OCI-LY1 (cell line): ENCODE results near the gene NAXD.

Source experiments
- H2AFZ ChIP-seq: fragments of 200-600 bp; sonication (generic), shearing (Covaris generic); 2 replicates; pipeline ENCODE4 v1.6.0; 2014; ENCODE audit warnings: antibody characterized with exemption, mild to moderate bottlenecking, low read length
- H3F3A ChIP-seq: fragments of 200-600 bp; sonication (generic), shearing (Covaris generic); 2 replicates; pipeline ENCODE4 v1.6.0; 2014; ENCODE audit warnings: mild to moderate bottlenecking, antibody characterized with exemption, low read length, moderate library complexity; ENCODE audit not compliant: insufficient read depth
- H3K27ac ChIP-seq: fragments of 200-600 bp; sonication (generic); 2 replicates; pipeline ENCODE4 v1.5.1; 2014; ENCODE audit warnings: low read length, mixed run types, mild to moderate bottlenecking, low read depth; ENCODE audit not compliant: poor library complexity, severe bottlenecking
- H3K27me3 ChIP-seq: fragments of 200-600 bp; sonication (generic); 2 replicates; pipeline ENCODE4 v1.6.0; 2014; ENCODE audit warnings: antibody characterized with exemption, mild to moderate bottlenecking, low read length, moderate library complexity; ENCODE audit not compliant: insufficient read depth
- H3K36me3 ChIP-seq: fragments of 200-600 bp; sonication (generic); 2 replicates; pipeline ENCODE4 v1.6.1; 2014; ENCODE audit warnings: mild to moderate bottlenecking, antibody characterized with exemption, low read length, moderate library complexity, mixed read lengths; ENCODE audit not compliant: insufficient read depth
- H3K4me1 ChIP-seq: fragments of 200-600 bp; sonication (generic); 2 replicates; pipeline ENCODE4 v1.5.1; 2014; ENCODE audit warnings: mild to moderate bottlenecking, low read length, moderate library complexity; ENCODE audit not compliant: insufficient read depth, severe bottlenecking
- H3K4me2 ChIP-seq: fragments of 200-600 bp; sonication (generic), shearing (Covaris generic); 2 replicates; pipeline ENCODE4 v1.6.1; 2014; ENCODE audit warnings: low read length
- H3K4me3 ChIP-seq: fragments of 200-600 bp; sonication (generic); 2 replicates; pipeline ENCODE4 v1.5.1; 2014; ENCODE audit warnings: low read length, low read depth, mild to moderate bottlenecking, mixed read lengths; ENCODE audit not compliant: poor library complexity, severe bottlenecking
- H3K79me2 ChIP-seq: fragments of 200-600 bp; shearing (Covaris generic); 2 replicates; pipeline ENCODE4 v1.6.1; 2016; ENCODE audit warnings: mixed run types, low read length, mixed read lengths; ENCODE audit not compliant: insufficient read depth
- H3K9ac ChIP-seq: fragments of 200-600 bp; sonication (generic), shearing (Covaris generic); 2 replicates; pipeline ENCODE4 v1.6.1; 2014; ENCODE audit warnings: mild to moderate bottlenecking, low read length, mixed read lengths
- H3K9me2 ChIP-seq: fragments of 200-600 bp; sonication (generic), shearing (Covaris generic); 2 replicates; pipeline ENCODE4 v1.6.1; 2014; ENCODE audit warnings: low read depth, mild to moderate bottlenecking, low read length, mixed read lengths
- H3K9me3 ChIP-seq: fragments of 200-600 bp; shearing (Covaris generic); 2 replicates; pipeline ENCODE4 v1.6.1; 2014; ENCODE audit warnings: low read length, mixed read lengths
- H4K20me1 ChIP-seq: fragments of 200-600 bp; sonication (generic), shearing (Covaris generic); 2 replicates; pipeline ENCODE4 v1.6.0; 2016; ENCODE audit warnings: mild to moderate bottlenecking, low read length; ENCODE audit not compliant: insufficient read depth
- EZH2 ChIP-seq: fragments of 200-600 bp; sonication (generic), shearing (Covaris generic); IDR thresholded peaks from 2 replicates; pipeline ENCODE4 v1.8.0; 2017; ENCODE audit warnings: borderline replicate concordance, mixed run types, mild to moderate bottlenecking, antibody characterized with exemption, low read length, moderate library complexity, mixed read lengths
- TF ChIP-seq, protein P1 (sequence below): fragments of 200-600 bp; sonication (generic), shearing (Covaris generic); IDR thresholded peaks from 2 replicates; pipeline ENCODE4 v1.5.1; 2017; ENCODE audit warnings: mild to moderate bottlenecking, antibody characterized with exemption, low read length, moderate library complexity, mixed read lengths

NAXD gene

GRCh38 chr13:110574161-110574560, 41.2 kb upstream of the NAXD start:
- no peaks in the 10 kb centered on the region for H3F3A ChIP-seq
- no peaks in the 10 kb centered on the region; the same call in none of the 2 replicates for H3K27me3 ChIP-seq
- no peaks in the 10 kb centered on the region for H4K20me1 ChIP-seq
- no peaks in the 10 kb centered on the region for H3K36me3 ChIP-seq
- H3K4me2 ChIP-seq = no peak overlapping the region
- H3K79me2 ChIP-seq = no peaks in the 10 kb centered on the region
- no peak overlapping the region for H3K9ac ChIP-seq
- H3K27ac ChIP-seq = no peak overlapping the region
- no peak overlapping the region for H3K4me3 ChIP-seq
- H3K9me2 ChIP-seq = no peaks in the 10 kb centered on the region
- H3K4me1 ChIP-seq = no peaks in the 10 kb centered on the region
- no peak overlapping the region for H2AFZ ChIP-seq
- no peaks in the 10 kb centered on the region for H3K9me3 ChIP-seq
- TF ChIP-seq, protein P1, sequence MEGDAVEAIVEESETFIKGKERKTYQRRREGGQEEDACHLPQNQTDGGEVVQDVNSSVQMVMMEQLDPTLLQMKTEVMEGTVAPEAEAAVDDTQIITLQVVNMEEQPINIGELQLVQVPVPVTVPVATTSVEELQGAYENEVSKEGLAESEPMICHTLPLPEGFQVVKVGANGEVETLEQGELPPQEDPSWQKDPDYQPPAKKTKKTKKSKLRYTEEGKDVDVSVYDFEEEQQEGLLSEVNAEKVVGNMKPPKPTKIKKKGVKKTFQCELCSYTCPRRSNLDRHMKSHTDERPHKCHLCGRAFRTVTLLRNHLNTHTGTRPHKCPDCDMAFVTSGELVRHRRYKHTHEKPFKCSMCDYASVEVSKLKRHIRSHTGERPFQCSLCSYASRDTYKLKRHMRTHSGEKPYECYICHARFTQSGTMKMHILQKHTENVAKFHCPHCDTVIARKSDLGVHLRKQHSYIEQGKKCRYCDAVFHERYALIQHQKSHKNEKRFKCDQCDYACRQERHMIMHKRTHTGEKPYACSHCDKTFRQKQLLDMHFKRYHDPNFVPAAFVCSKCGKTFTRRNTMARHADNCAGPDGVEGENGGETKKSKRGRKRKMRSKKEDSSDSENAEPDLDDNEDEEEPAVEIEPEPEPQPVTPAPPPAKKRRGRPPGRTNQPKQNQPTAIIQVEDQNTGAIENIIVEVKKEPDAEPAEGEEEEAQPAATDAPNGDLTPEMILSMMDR = no peak
- no peak for TF ChIP-seq EZH2

GRCh38 chr13:110575322-110576069, 39.8 kb upstream of the NAXD start:
- H3K79me2 ChIP-seq = no peaks in the 10 kb centered on the region
- no peaks in the 10 kb centered on the region for H3K36me3 ChIP-seq
- no peaks in the 10 kb centered on the region for H3K9me2 ChIP-seq
- H3K27me3 ChIP-seq = no peaks in the 10 kb centered on the region; the same call in 1 of the 2 replicates
- H3K9me3 ChIP-seq = no peaks in the 10 kb centered on the region
- no peak overlapping the region for H2AFZ ChIP-seq
- H3K27ac ChIP-seq = no peak overlapping the region
- no peak for TF ChIP-seq EZH2
- TF ChIP-seq, protein P1 = no peak
- H4K20me1 ChIP-seq = no peaks in the 10 kb centered on the region
- no peak overlapping the region for H3K9ac ChIP-seq
- no peak overlapping the region for H3K4me3 ChIP-seq
- no peak overlapping the region for H3K4me2 ChIP-seq
- H3F3A ChIP-seq = no peaks in the 10 kb centered on the region
- H3K4me1 ChIP-seq = no peaks in the 10 kb centered on the region

GRCh38 chr13:110576070-110576394, 39.3 kb upstream of the NAXD start:
- Histone ChIP-seq H3K4me2 (no peak overlapping the region), H3K79me2 (no peaks in the 10 kb centered on the region), H3K9ac (no peak overlapping the region), H3K36me3 (no peaks in the 10 kb centered on the region), H3K4me3 (no peak overlapping the region), H3F3A (no peaks in the 10 kb centered on the region), H3K27ac (no peak overlapping the region), H3K9me2 (no peaks in the 10 kb centered on the region), H3K27me3 (no peaks in the 10 kb centered on the region; the same call in 1 of the 2 replicates), H3K9me3 (no peaks in the 10 kb centered on the region), H2AFZ (no peak overlapping the region), H4K20me1 (no peaks in the 10 kb centered on the region), H3K4me1 (no peaks in the 10 kb centered on the region)
- TF ChIP-seq EZH2 = no peak
- TF ChIP-seq, protein P1 = no peak
